ENCODE data around the gene HEXB. TPM values are rescaled to one million over a fixed set of nuclear protein-coding genes. Genes with fewer than 3 reads are reported as not detected.

HEXB gene
- 10 to 100 TPM; 65.6 to 70.0 TPM for total RNA-seq

DNA sequence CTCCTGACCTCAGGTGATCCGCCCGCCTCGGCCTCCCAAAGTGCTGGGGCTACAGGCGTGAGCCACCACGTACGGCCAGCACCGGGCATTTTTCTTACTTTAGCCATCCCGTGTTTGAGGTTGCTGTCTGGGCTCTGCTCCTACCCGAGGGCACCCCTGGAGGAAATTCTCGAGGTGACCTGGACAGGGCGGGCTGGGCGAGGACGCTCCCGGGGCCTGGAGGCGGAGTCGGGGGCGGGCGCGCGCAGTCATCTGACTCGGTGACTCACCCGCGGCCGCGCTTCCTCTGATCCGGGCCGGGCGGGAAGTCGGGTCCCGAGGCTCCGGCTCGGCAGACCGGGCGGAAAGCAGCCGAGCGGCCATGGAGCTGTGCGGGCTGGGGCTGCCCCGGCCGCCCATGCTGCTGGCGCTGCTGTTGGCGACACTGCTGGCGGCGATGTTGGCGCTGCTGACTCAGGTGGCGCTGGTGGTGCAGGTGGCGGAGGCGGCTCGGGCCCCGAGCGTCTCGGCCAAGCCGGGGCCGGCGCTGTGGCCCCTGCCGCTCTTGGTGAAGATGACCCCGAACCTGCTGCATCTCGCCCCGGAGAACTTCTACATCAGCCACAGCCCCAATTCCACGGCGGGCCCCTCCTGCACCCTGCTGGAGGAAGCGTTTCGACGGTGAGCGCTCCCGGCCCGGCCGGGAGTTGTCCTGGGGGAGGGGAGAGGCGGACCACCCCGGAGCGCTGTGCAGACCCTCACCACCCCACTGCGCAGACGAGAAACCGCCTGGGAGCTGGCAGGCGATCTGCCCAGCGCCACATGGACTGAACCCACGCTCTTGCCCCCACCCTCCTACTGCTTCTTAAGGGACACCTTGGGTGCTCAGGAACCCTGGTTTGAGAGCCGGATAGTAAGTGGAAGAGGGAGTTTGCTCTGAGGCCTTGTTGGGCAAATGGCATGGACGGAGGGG is at the start of gene HEXB:
Gene HEXB, plus strand, starts transcription at position 334 of the 952 bp plus-strand sequence. Its CDS starts 28 bp downstream, at position 362.
- DNase-seq, result peak; percentile 92
- H3K4me3 Mint-ChIP-seq, result peak within 1 kb of the TSS; percentile 71
- CTCF ChIA-PET, result interaction anchor here (0.9 to 1.1 kb wide), 3 partner anchors 35 to 246 kb away, joined by 3 to 4 read pairs (median 3); no protein-coding TSS in a partner anchor
- no peaks in the 10 kb centered on the region for H3K27me3 Mint-ChIP-seq (ENCODE audit: low read depth)
- no peaks in the 10 kb centered on the region for H3K9me3 Mint-ChIP-seq
- peaks cover 23% of the 10 kb centered on the region for H3K4me1 Mint-ChIP-seq (ENCODE audit: low read depth)
- no peaks in the 10 kb centered on the region for H3K36me3 Mint-ChIP-seq (ENCODE audit: low read depth)
- peak within 1 kb of the TSS; percentile 6 for H3K27ac Mint-ChIP-seq
- intact Hi-C loops (cut with micrococcal nuclease), result loop anchor here (2.0 to 10.0 kb wide), 4 partner anchors 82 to 1030 kb away; partner anchors contain the start of genes GCNT4, GFM2, NSA2 and POC5

GRCh38 chr5:74636149-74636548 is 48.9 kb upstream of the HEXB start:
- H3K9me3 Mint-ChIP-seq, result no peaks in the 10 kb centered on the region
- DNase-seq, result no peak
- CTCF ChIA-PET, result no interaction called here
- no peaks in the 10 kb centered on the region for H3K36me3 Mint-ChIP-seq (ENCODE audit: low read depth)
- peaks cover 37% of the 10 kb centered on the region for H3K4me1 Mint-ChIP-seq (ENCODE audit: low read depth)
- H3K4me3 Mint-ChIP-seq, result no peak overlapping the region
- no peak overlapping the region for H3K27ac Mint-ChIP-seq
- intact Hi-C loops (cut with micrococcal nuclease), result no loop called here
- H3K27me3 Mint-ChIP-seq (ENCODE audit: low read depth), result peaks cover 15% of the 10 kb centered on the region

DNA sequence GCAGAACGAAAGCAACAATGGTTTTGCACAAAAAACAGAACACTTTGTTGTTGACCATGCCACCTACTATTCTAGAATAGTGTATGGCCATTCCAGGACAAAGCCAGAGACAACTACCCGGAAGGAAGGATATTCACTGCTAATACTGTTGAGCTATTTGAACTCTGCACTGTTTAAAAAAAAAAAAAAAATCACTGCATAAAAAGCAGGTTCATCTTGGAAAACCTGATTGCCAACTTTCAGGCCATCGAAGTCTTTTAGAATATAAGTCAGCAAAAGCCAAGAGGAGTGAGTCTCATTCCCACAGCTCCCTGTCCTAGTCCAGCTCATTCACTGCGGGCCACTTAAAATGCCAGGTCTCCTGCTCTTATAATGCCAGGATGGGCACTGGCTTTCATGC is 48.5 kb upstream of the HEXB start:
- Mint-ChIP-seq H3K27ac (no peak overlapping the region), H3K4me3 (no peak overlapping the region), H3K27me3 (ENCODE audit: low read depth) (peaks cover 15% of the 10 kb centered on the region), H3K4me1 (ENCODE audit: low read depth) (peaks cover 35% of the 10 kb centered on the region), H3K36me3 (ENCODE audit: low read depth) (no peaks in the 10 kb centered on the region), H3K9me3 (no peaks in the 10 kb centered on the region)
- no peak for DNase-seq
- CTCF ChIA-PET, result no interaction called here
- intact Hi-C loops (cut with micrococcal nuclease), result no loop called here

GRCh38 chr5:74638544-74638969 is 46.5 kb upstream of the HEXB start:
- Mint-ChIP-seq H3K4me3 (no peak overlapping the region), H3K27me3 (ENCODE audit: low read depth) (peaks cover 22% of the 10 kb centered on the region), H3K27ac (no peak overlapping the region), H3K4me1 (ENCODE audit: low read depth) (peaks cover 26% of the 10 kb centered on the region), H3K36me3 (ENCODE audit: low read depth) (no peaks in the 10 kb centered on the region), H3K9me3 (no peaks in the 10 kb centered on the region)
- DNase-seq, result no peak
- intact Hi-C loops (cut with micrococcal nuclease), result no loop called here
- CTCF ChIA-PET, result interaction anchor here (0.6 to 3.6 kb wide), 3 partner anchors 11 to 756 kb away, joined by 3 to 12 read pairs (median 3); no protein-coding TSS in a partner anchor

- CTCF ChIA-PET, result interaction anchor here (0.5 to 3.6 kb wide), 3 partner anchors 11 to 757 kb away, joined by 3 to 12 read pairs (median 4); no protein-coding TSS in a partner anchor
- H3K27ac Mint-ChIP-seq, result no peak overlapping the region
- intact Hi-C loops (cut with micrococcal nuclease), result loop anchor here (1.0 kb wide), 2 partner anchors 17 to 60 kb away; no protein-coding TSS in a partner anchor
- peak; percentile 28 for DNase-seq
- H3K36me3 Mint-ChIP-seq (ENCODE audit: low read depth), result no peaks in the 10 kb centered on the region
- H3K9me3 Mint-ChIP-seq, result no peaks in the 10 kb centered on the region
- H3K4me3 Mint-ChIP-seq, result peak overlapping the region; percentile 80
- peaks cover 22% of the 10 kb centered on the region for H3K27me3 Mint-ChIP-seq (ENCODE audit: low read depth)
- H3K4me1 Mint-ChIP-seq (ENCODE audit: low read depth), result peaks cover 26% of the 10 kb centered on the region
Measured at GRCh38 chr5:74638970-74639806, 45.8 kb upstream of the HEXB start.

- no peaks in the 10 kb centered on the region for H3K36me3 Mint-ChIP-seq (ENCODE audit: low read depth)
- CTCF ChIA-PET, result interaction anchor here (0.5 to 3.8 kb wide), 6 partner anchors 10 to 737 kb away, joined by 3 to 20 read pairs (median 4); no protein-coding TSS in a partner anchor
- H3K4me1 Mint-ChIP-seq (ENCODE audit: low read depth), result peaks cover 26% of the 10 kb centered on the region
- H3K27me3 Mint-ChIP-seq (ENCODE audit: low read depth), result peaks cover 22% of the 10 kb centered on the region
- no peaks in the 10 kb centered on the region for H3K9me3 Mint-ChIP-seq
- no peak overlapping the region for H3K27ac Mint-ChIP-seq
- intact Hi-C loops (cut with micrococcal nuclease), result loop anchor here (1.0 to 10.0 kb wide), 9 partner anchors 8 to 845 kb away; no protein-coding TSS in a partner anchor
- DNase-seq, result peak; percentile 55
- peak overlapping the region; percentile 80 for H3K4me3 Mint-ChIP-seq
Measured at GRCh38 chr5:74639807-74640449, 45.1 kb upstream of the HEXB start.

- H3K4me1 Mint-ChIP-seq (ENCODE audit: low read depth), result peaks cover 26% of the 10 kb centered on the region
- DNase-seq, result peak; percentile 79
- peaks cover 22% of the 10 kb centered on the region for H3K27me3 Mint-ChIP-seq (ENCODE audit: low read depth)
- CTCF ChIA-PET, result interaction anchor here (0.7 to 3.8 kb wide), 6 partner anchors 9 to 738 kb away, joined by 3 to 20 read pairs (median 4); no protein-coding TSS in a partner anchor
- peak within 1 kb of the TSS; percentile 80 for H3K4me3 Mint-ChIP-seq
- H3K27ac Mint-ChIP-seq, result no peak within 1 kb of the TSS
- intact Hi-C loops (cut with micrococcal nuclease), result loop anchor here (1.0 to 10.0 kb wide), 7 partner anchors 8 to 846 kb away; no protein-coding TSS in a partner anchor
- no peaks in the 10 kb centered on the region for H3K36me3 Mint-ChIP-seq (ENCODE audit: low read depth)
- H3K9me3 Mint-ChIP-seq, result no peaks in the 10 kb centered on the region
Measured at GRCh38 chr5:74640450-74640953, 44.5 kb upstream of the HEXB start, which contains the start of gene ENC1. ENC1 (minus strand) TSS chr5:74640728; CDS start chr5:74636485, 4,243 bp downstream.

DNA sequence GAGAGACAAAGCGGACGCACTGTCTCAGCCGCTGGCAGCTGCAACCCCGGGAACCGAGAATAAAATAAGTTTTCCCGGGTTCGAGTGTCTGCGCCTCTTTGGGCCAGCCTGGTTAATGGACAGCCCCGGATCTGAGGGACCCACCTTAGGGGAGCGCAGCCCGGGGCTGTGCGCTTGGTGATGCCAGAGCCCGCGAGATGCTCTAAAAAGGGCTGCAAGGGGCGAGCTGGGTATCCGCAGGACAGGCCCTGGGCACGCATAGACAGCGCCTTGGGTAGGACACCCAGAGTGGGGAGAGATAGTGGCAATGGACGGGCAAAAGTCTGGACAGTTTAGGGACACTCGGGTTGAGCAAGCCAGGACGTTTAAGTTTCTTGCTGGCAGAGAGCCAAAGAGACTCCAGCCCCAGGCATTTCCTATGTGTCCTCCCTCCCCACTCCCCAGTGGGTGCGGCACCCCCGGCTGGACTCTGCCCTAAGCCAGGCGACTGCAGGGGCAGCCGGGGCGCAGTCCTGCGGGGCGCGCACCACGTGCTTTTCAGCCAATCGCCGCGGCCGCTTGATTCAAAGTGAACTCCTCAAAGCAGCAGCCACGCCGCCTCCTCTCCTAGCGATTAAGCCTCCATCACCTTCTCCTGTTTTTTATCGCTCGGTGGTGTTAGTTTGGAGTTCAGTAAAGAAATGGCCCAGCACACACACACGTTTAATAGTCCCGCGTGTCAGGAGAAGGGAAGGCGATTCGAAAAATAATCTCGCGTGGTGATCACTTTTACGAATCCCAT is 43.9 kb upstream of the HEXB start:
- Mint-ChIP-seq H3K27me3 (ENCODE audit: low read depth) (peaks cover 22% of the 10 kb centered on the region), H3K36me3 (ENCODE audit: low read depth) (no peaks in the 10 kb centered on the region), H3K4me1 (ENCODE audit: low read depth) (peaks cover 26% of the 10 kb centered on the region), H3K9me3 (no peaks in the 10 kb centered on the region), H3K4me3 (peak overlapping the region; percentile 80), H3K27ac (no peak overlapping the region)
- CTCF ChIA-PET, result interaction anchor here (0.7 to 3.8 kb wide), 15 partner anchors 8 to 742 kb away, joined by 3 to 20 read pairs (median 4); no protein-coding TSS in a partner anchor
- DNase-seq, result peak; percentile 53
- intact Hi-C loops (cut with micrococcal nuclease), result loop anchor here (1.0 to 10.0 kb wide), 7 partner anchors 9 to 846 kb away; no protein-coding TSS in a partner anchor

GRCh38 chr5:74641735-74642542 is 43.1 kb upstream of the HEXB start:
- DNase-seq, result peak; percentile 32
- peaks cover 26% of the 10 kb centered on the region for H3K4me1 Mint-ChIP-seq (ENCODE audit: low read depth)
- peak overlapping the region; percentile 80 for H3K4me3 Mint-ChIP-seq
- intact Hi-C loops (cut with micrococcal nuclease), result loop anchor here (1.0 to 10.0 kb wide), 7 partner anchors 147 to 847 kb away; no protein-coding TSS in a partner anchor
- H3K27me3 Mint-ChIP-seq (ENCODE audit: low read depth), result peaks cover 20% of the 10 kb centered on the region
- H3K27ac Mint-ChIP-seq, result no peak overlapping the region
- no peaks in the 10 kb centered on the region for H3K36me3 Mint-ChIP-seq (ENCODE audit: low read depth)
- CTCF ChIA-PET, result interaction anchor here (0.6 to 3.8 kb wide), 13 partner anchors 8 to 742 kb away, joined by 3 to 20 read pairs (median 4); no protein-coding TSS in a partner anchor
- no peaks in the 10 kb centered on the region for H3K9me3 Mint-ChIP-seq

GRCh38 chr5:74642543-74642863 is 42.5 kb upstream of the HEXB start:
- no peak overlapping the region for H3K4me3 Mint-ChIP-seq

More at GRCh38 chr5:74642543-74642863, 42.5 kb upstream of the HEXB start:
- peaks cover 26% of the 10 kb centered on the region for H3K4me1 Mint-ChIP-seq (ENCODE audit: low read depth)
- DNase-seq, result no peak
- H3K36me3 Mint-ChIP-seq (ENCODE audit: low read depth), result no peaks in the 10 kb centered on the region
- intact Hi-C loops (cut with micrococcal nuclease), result loop anchor here (1.0 to 10.0 kb wide), 5 partner anchors 148 to 848 kb away; no protein-coding TSS in a partner anchor
- no peak overlapping the region for H3K27ac Mint-ChIP-seq
- CTCF ChIA-PET, result interaction anchor here (1.3 to 3.8 kb wide), 4 partner anchors 11 to 743 kb away, joined by 4 to 20 read pairs (median 5); no protein-coding TSS in a partner anchor
- H3K27me3 Mint-ChIP-seq (ENCODE audit: low read depth), result peaks cover 15% of the 10 kb centered on the region
- no peaks in the 10 kb centered on the region for H3K9me3 Mint-ChIP-seq
